VCaP (cell line): Measurements from ENCODE around the gene CDC42SE2.

Experiments used
- H3K27ac ChIP-seq: fragments of 450-650 bp; 2 replicates; pipeline ENCODE4 v1.5.1; 2017
- CTCF ChIP-seq: fragments of 450-650 bp; conservative IDR thresholded peaks from 2 replicates; pipeline ENCODE4 v1.5.1; 2017; ENCODE audit warnings: mild to moderate bottlenecking, moderate library complexity

The CDC42SE2 gene

GRCh38 chr5:131263648-131264450 lies at the start of gene CDC42SE2:
CDC42SE2 (plus strand) TSS chr5:131264053; CDS start chr5:131359494, 95,441 bp downstream.
- peak within 1 kb of the TSS; percentile 94 for H3K27ac ChIP-seq
- TF ChIP-seq CTCF = no peak

- H3K27ac ChIP-seq = no peak overlapping the region
- TF ChIP-seq CTCF = no peak
Measured at GRCh38 chr5:131214609-131215227, 49.1 kb upstream of the CDC42SE2 start.

- no peak for TF ChIP-seq CTCF
- no peak overlapping the region for H3K27ac ChIP-seq
Measured at GRCh38 chr5:131217791-131218190, 46.1 kb upstream of the CDC42SE2 start.

- no peak for TF ChIP-seq CTCF
- no peak overlapping the region for H3K27ac ChIP-seq
Measured at GRCh38 chr5:131218392-131218791, 45.5 kb upstream of the CDC42SE2 start.

- no peak overlapping the region for H3K27ac ChIP-seq
- TF ChIP-seq CTCF = no peak
Measured at GRCh38 chr5:131220566-131220965, 43.3 kb upstream of the CDC42SE2 start.

- no peak for TF ChIP-seq CTCF
- no peak overlapping the region for H3K27ac ChIP-seq
Measured at GRCh38 chr5:131221008-131221703, 42.7 kb upstream of the CDC42SE2 start.

GRCh38 chr5:131221888-131222287 lies 42.0 kb upstream of the CDC42SE2 start:
- no peak for TF ChIP-seq CTCF
- no peak overlapping the region for H3K27ac ChIP-seq
